Measurements from ENCODE around the gene NOL7. TPM values are rescaled to one million over a fixed set of nuclear protein-coding genes. Genes with fewer than 3 reads are reported as not detected.

NOL7 gene
- total RNA-seq = 10 to 100 TPM; 44.9 to 69.0 (median 63.8) TPM

DNA sequence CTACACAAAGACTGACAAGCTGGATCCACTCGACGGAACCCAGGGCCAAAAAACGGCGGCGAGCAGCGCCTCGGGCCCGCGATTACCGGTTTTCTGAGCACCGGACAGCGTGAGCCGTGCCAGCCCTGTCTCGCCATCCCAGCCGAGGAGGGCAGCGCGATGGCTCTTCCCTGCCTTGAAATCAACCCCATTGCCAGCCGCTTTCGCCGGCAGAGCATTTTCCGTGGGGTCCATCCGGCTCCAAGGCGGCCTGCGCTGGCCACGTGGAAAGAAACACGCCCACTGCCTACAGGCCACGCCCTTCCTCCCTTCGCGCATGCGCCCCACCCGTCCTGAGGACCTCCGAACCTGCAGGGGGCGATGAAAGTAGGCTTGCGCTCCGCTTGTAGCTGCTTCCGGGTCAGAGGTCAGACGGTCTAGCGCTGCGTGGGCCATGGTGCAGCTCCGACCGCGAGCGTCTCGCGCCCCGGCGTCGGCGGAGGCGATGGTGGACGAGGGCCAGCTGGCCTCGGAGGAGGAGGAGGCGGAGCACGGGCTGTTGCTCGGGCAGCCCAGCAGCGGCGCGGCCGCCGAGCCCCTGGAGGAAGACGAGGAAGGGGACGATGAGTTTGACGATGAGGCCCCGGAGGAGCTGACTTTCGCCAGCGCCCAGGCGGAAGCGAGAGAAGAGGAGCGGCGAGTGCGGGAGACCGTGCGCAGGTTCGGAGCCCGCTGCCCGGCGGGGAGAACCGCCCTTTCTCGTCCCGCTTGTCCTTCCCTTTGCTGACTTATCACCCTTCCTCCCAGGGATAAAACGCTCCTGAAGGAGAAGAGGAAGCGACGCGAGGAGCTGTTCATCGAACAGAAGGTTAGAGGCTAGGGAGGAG, at the start of gene NOL7:
Gene NOL7, plus strand, starts transcription at position 410 of the 866 bp plus-strand sequence. Its CDS starts 24 bp downstream, at position 434.
- ATAC-seq = peak; percentile 95 to 97
- in situ Hi-C loops (cut with MboI; ENCODE audit: low sequenced_read_pairs in 4 of 4) = loop anchor here in 3 of 4 donors (10.0 to 25.0 kb wide), 3 partner anchors 90 to 150 kb away; partner anchors contain the start of gene RANBP9 (in 1 of the 3)
- peak; percentile 88 to 93 (median 92) for TF ChIP-seq CTCF (IDR thresholded peaks at IDR 0.05 in 4 of 5, conservative IDR thresholded peaks at IDR 0.05 in 1 of 5)
- peak; percentile 67 to 73 for TF ChIP-seq POLR2A (IDR thresholded peaks at IDR 0.05)

DNA sequence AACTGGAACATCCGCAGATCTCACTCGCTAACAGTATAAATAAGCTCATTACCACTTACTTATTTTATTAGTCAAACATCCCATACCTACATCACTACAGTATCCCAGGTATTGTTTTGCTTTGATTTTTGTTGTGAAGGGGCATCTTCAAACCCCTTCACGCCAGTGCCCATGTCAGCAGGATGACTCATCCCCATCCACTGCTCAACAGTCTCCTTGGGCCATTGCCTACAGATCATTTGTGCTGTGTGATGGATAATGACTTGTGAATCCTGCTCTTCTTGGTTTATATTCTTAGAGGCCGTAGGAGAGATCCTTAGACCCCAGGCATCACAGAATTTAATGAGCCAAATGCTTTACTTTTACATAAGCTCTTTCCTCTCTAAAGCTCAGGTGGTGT, 49.2 kb upstream of the NOL7 start:
- DNase-seq (no peak), ATAC-seq (no peak)
- H3K27ac ChIP-seq = no peak overlapping the region
- intact Hi-C loops (cut with DNase I; ENCODE audit: low total_unique reads) (no loop called here), in situ Hi-C loops (cut with MboI; ENCODE audit: low sequenced_read_pairs in 4 of 4) (loop anchor here in 1 of 4 donors (25.0 kb wide), 1 partner anchor 496 kb away; no protein-coding TSS in a partner anchor)
- no peaks in the 10 kb centered on the region for H3K9me3 ChIP-seq
- no peaks in the 10 kb centered on the region for H3K27me3 ChIP-seq
- no peak overlapping the region for H3K4me3 ChIP-seq
- no peaks in the 10 kb centered on the region for H3K36me3 ChIP-seq
- no peaks in the 10 kb centered on the region for H3K4me1 ChIP-seq
- no peak for TF ChIP-seq CTCF (IDR thresholded peaks at IDR 0.05 in 4 of 5, conservative IDR thresholded peaks at IDR 0.05 in 1 of 5)
- no peak for TF ChIP-seq POLR2A (IDR thresholded peaks at IDR 0.05)

More for the DNA sequence above, at the start of gene NOL7:
- no peaks in the 10 kb centered on the region for H3K27me3 ChIP-seq
- DNase-seq = peak; percentile 97 to 98
- peak within 1 kb of the TSS; percentile 84 to 91 (median 88) for H3K27ac ChIP-seq
- peak within 1 kb of the TSS; percentile 68 to 95 (median 78) for H3K4me3 ChIP-seq
- intact Hi-C loops (cut with DNase I; ENCODE audit: low total_unique reads) = loop anchor here (1.0 kb wide), 6 partner anchors 41 to 287 kb away; partner anchors contain the start of genes GFOD1, MCUR1, RANBP9 and SIRT5
- H3K4me1 ChIP-seq = peaks cover 21 to 34% of the 10 kb centered on the region in 2 donors
- no peaks in the 10 kb centered on the region for H3K9me3 ChIP-seq
- peaks cover 0 to 39% of the 10 kb centered on the region in 2 donors for H3K36me3 ChIP-seq

- Histone ChIP-seq H3K27me3 (no peaks in the 10 kb centered on the region), H3K4me1 (no peaks in the 10 kb centered on the region), H3K36me3 (no peaks in the 10 kb centered on the region), H3K9me3 (no peaks in the 10 kb centered on the region), H3K4me3 (no peak overlapping the region), H3K27ac (no peak overlapping the region)
- DNase-seq (no peak), ATAC-seq (no peak)
- intact Hi-C loops (cut with DNase I; ENCODE audit: low total_unique reads) = no loop called here
- in situ Hi-C loops (cut with MboI; ENCODE audit: low sequenced_read_pairs in 4 of 4) = loop anchor here in 1 of 4 donors (25.0 kb wide), 1 partner anchor 496 kb away; no protein-coding TSS in a partner anchor
- TF ChIP-seq CTCF (IDR thresholded peaks at IDR 0.05 in 4 of 5, conservative IDR thresholded peaks at IDR 0.05 in 1 of 5) = no peak
- no peak for TF ChIP-seq POLR2A (IDR thresholded peaks at IDR 0.05)
These were observed 48.6 kb upstream of the NOL7 start for GRCh38 chr6:13566500-13566899.

GRCh38 chr6:13568970-13569369, 46.2 kb upstream of the NOL7 start:
- Histone ChIP-seq H3K36me3 (no peaks in the 10 kb centered on the region), H3K4me3 (no peak overlapping the region), H3K4me1 (peaks cover 8% of the 10 kb centered on the region in 2 donors), H3K9me3 (no peaks in the 10 kb centered on the region), H3K27me3 (no peaks in the 10 kb centered on the region), H3K27ac (no peak overlapping the region)
- ATAC-seq = no peak
- intact Hi-C loops (cut with DNase I; ENCODE audit: low total_unique reads) (no loop called here), in situ Hi-C loops (cut with MboI; ENCODE audit: low sequenced_read_pairs in 4 of 4) (loop anchor here in 1 of 4 donors (25.0 kb wide), 1 partner anchor 493 kb away; no protein-coding TSS in a partner anchor)
- TF ChIP-seq POLR2A (IDR thresholded peaks at IDR 0.05) = no peak
- no peak for TF ChIP-seq CTCF (IDR thresholded peaks at IDR 0.05 in 4 of 5, conservative IDR thresholded peaks at IDR 0.05 in 1 of 5)
- no peak for DNase-seq

All from gastrocnemius medialis (tissue), 4 donors.